ENCODE data around the gene ZBED1. TPM values are rescaled to one million over a fixed set of nuclear protein-coding genes. Genes with fewer than 3 reads are reported as not detected.
A peak's percentile ranks its signal among the peaks of the same experiment; 100 is the strongest.
"Not testable (repeated sequence)": the region's sequence is repeated elsewhere in the genome, so short reads cannot be mapped to it uniquely, and the experiment has no call there.

The ZBED1 gene
- total and polyA plus RNA-seq, 4 donors, result 29.7 to 56.3 (median 42.0) TPM

- Histone ChIP-seq H3K9me3 (ENCODE audit: control insufficient read depth, insufficient read depth, low read length) (no peaks in the 10 kb centered on the region), H3K4me3 (ENCODE audit: low read depth, low read length) (no peak overlapping the region), H3K36me3 (ENCODE audit: control insufficient read depth, insufficient read depth, low read length) (no peaks in the 10 kb centered on the region), H3K27ac (ENCODE audit: low read depth, low read length) (no peak overlapping the region), H3K4me1 (ENCODE audit: control insufficient read depth, insufficient read depth, low read length) (peaks cover 14% of the 10 kb centered on the region), H3K27me3 (ENCODE audit: control insufficient read depth, insufficient read depth, low read length) (no peaks in the 10 kb centered on the region)
- no CpG with 5 or more reads among the region's 12 CpGs for WGBS (ENCODE audit: insufficient coverage)
- no peak for DNase-seq (ENCODE audit: low read depth in 4 of 6, low spot score in 6 of 6)
Measured at GRCh38 chrX:2540426-2540947, 39.7 kb upstream of the ZBED1 start.

GRCh38 chrX:2539586-2539985 lies 38.8 kb upstream of the ZBED1 start:
- no peak for DNase-seq (ENCODE audit: low read depth in 4 of 6, low spot score in 6 of 6)
- no CpG with 5 or more reads among the region's 3 CpGs for WGBS (ENCODE audit: insufficient coverage)
- peaks cover 14% of the 10 kb centered on the region for H3K4me1 ChIP-seq (ENCODE audit: control insufficient read depth, insufficient read depth, low read length)
- H3K27ac ChIP-seq (ENCODE audit: low read depth, low read length), result no peak overlapping the region
- no peaks in the 10 kb centered on the region for H3K27me3 ChIP-seq (ENCODE audit: control insufficient read depth, insufficient read depth, low read length)
- no peak overlapping the region for H3K4me3 ChIP-seq (ENCODE audit: low read depth, low read length)
- H3K9me3 ChIP-seq (ENCODE audit: control insufficient read depth, insufficient read depth, low read length), result no peaks in the 10 kb centered on the region
- H3K36me3 ChIP-seq (ENCODE audit: control insufficient read depth, insufficient read depth, low read length), result no peaks in the 10 kb centered on the region

- Histone ChIP-seq H3K9me3 (ENCODE audit: control insufficient read depth, insufficient read depth, low read length) (no peaks in the 10 kb centered on the region), H3K27ac (ENCODE audit: low read depth, low read length) (peak overlapping the region; percentile 12), H3K27me3 (ENCODE audit: control insufficient read depth, insufficient read depth, low read length) (no peaks in the 10 kb centered on the region), H3K36me3 (ENCODE audit: control insufficient read depth, insufficient read depth, low read length) (no peaks in the 10 kb centered on the region), H3K4me1 (ENCODE audit: control insufficient read depth, insufficient read depth, low read length) (peaks cover 14% of the 10 kb centered on the region), H3K4me3 (ENCODE audit: low read depth, low read length) (no peak overlapping the region)
- WGBS (ENCODE audit: insufficient coverage), result 22% methylated on average over 10 of the region's 15 CpGs
- peak in 4 of 6 donors; percentile 53 to 87 (median 61) for DNase-seq (ENCODE audit: low read depth in 4 of 6, low spot score in 6 of 6)
Measured at GRCh38 chrX:2538031-2538757, 37.4 kb upstream of the ZBED1 start.

- Histone ChIP-seq H3K4me3 (ENCODE audit: low read depth, low read length) (no peak overlapping the region), H3K27ac (ENCODE audit: low read depth, low read length) (no peak overlapping the region), H3K27me3 (ENCODE audit: control insufficient read depth, insufficient read depth, low read length) (no peaks in the 10 kb centered on the region), H3K36me3 (ENCODE audit: control insufficient read depth, insufficient read depth, low read length) (no peaks in the 10 kb centered on the region), H3K4me1 (ENCODE audit: control insufficient read depth, insufficient read depth, low read length) (peaks cover 14% of the 10 kb centered on the region), H3K9me3 (ENCODE audit: control insufficient read depth, insufficient read depth, low read length) (no peaks in the 10 kb centered on the region)
- 36% methylated on average over 5 of the region's 5 CpGs for WGBS (ENCODE audit: insufficient coverage)
- peak in 3 of 6 donors; percentile 46 to 81 (median 50) for DNase-seq (ENCODE audit: low read depth in 4 of 6, low spot score in 6 of 6)
Measured at GRCh38 chrX:2536974-2537373, 36.2 kb upstream of the ZBED1 start.

- Histone ChIP-seq H3K4me1 (ENCODE audit: control insufficient read depth, insufficient read depth, low read length) (peaks cover 14% of the 10 kb centered on the region), H3K9me3 (ENCODE audit: control insufficient read depth, insufficient read depth, low read length) (no peaks in the 10 kb centered on the region), H3K27me3 (ENCODE audit: control insufficient read depth, insufficient read depth, low read length) (no peaks in the 10 kb centered on the region), H3K4me3 (ENCODE audit: low read depth, low read length) (no peak overlapping the region), H3K27ac (ENCODE audit: low read depth, low read length) (no peak overlapping the region), H3K36me3 (ENCODE audit: control insufficient read depth, insufficient read depth, low read length) (no peaks in the 10 kb centered on the region)
- DNase-seq (ENCODE audit: low read depth in 4 of 6, low spot score in 6 of 6), result no peak
- 87% methylated on average over 3 of the region's 7 CpGs for WGBS (ENCODE audit: insufficient coverage)
Measured at GRCh38 chrX:2536141-2536540, 35.4 kb upstream of the ZBED1 start.

- H3K9me3 ChIP-seq (ENCODE audit: control insufficient read depth, insufficient read depth, low read length); H3K27me3 ChIP-seq (ENCODE audit: control insufficient read depth, insufficient read depth, low read length); H3K27ac ChIP-seq (ENCODE audit: low read depth, low read length); DNase-seq (ENCODE audit: low read depth in 4 of 6, low spot score in 6 of 6); H3K4me3 ChIP-seq (ENCODE audit: low read depth, low read length); H3K36me3 ChIP-seq (ENCODE audit: control insufficient read depth, insufficient read depth, low read length): not testable (repeated sequence)
- no CpG with 5 or more reads among the region's 5 CpGs for WGBS (ENCODE audit: insufficient coverage)
- H3K4me1 ChIP-seq (ENCODE audit: control insufficient read depth, insufficient read depth, low read length), result peaks cover 14% of the 10 kb centered on the region
Measured at GRCh38 chrX:2534261-2535021, 33.7 kb upstream of the ZBED1 start.

GRCh38 chrX:2533424-2533823 lies 32.6 kb upstream of the ZBED1 start:
- H3K27me3 ChIP-seq (ENCODE audit: control insufficient read depth, insufficient read depth, low read length), result no peaks in the 10 kb centered on the region
- H3K4me3 ChIP-seq (ENCODE audit: low read depth, low read length), result no peak overlapping the region
- WGBS (ENCODE audit: insufficient coverage), result 89% methylated on average over 4 of the region's 8 CpGs
- H3K27ac ChIP-seq (ENCODE audit: low read depth, low read length), result no peak overlapping the region
- no peaks in the 10 kb centered on the region for H3K9me3 ChIP-seq (ENCODE audit: control insufficient read depth, insufficient read depth, low read length)
- H3K4me1 ChIP-seq (ENCODE audit: control insufficient read depth, insufficient read depth, low read length), result peaks cover 9% of the 10 kb centered on the region
- DNase-seq (ENCODE audit: low read depth in 4 of 6, low spot score in 6 of 6), result no peak
- no peaks in the 10 kb centered on the region for H3K36me3 ChIP-seq (ENCODE audit: control insufficient read depth, insufficient read depth, low read length)

- Histone ChIP-seq H3K4me1 (ENCODE audit: control insufficient read depth, insufficient read depth, low read length) (no peaks in the 10 kb centered on the region), H3K27me3 (ENCODE audit: control insufficient read depth, insufficient read depth, low read length) (no peaks in the 10 kb centered on the region), H3K9me3 (ENCODE audit: control insufficient read depth, insufficient read depth, low read length) (no peaks in the 10 kb centered on the region), H3K4me3 (ENCODE audit: low read depth, low read length) (no peak overlapping the region), H3K36me3 (ENCODE audit: control insufficient read depth, insufficient read depth, low read length) (no peaks in the 10 kb centered on the region), H3K27ac (ENCODE audit: low read depth, low read length) (no peak overlapping the region)
- DNase-seq (ENCODE audit: low read depth in 4 of 6, low spot score in 6 of 6), result no peak
- 100% methylated on average over 5 of the region's 10 CpGs for WGBS (ENCODE audit: insufficient coverage)
Measured at GRCh38 chrX:2526390-2526789, 25.6 kb upstream of the ZBED1 start.

GRCh38 chrX:2523911-2524310 lies 23.1 kb upstream of the ZBED1 start:
- WGBS (ENCODE audit: insufficient coverage), result 62% methylated on average over 4 of the region's 6 CpGs
- no peaks in the 10 kb centered on the region for H3K36me3 ChIP-seq (ENCODE audit: control insufficient read depth, insufficient read depth, low read length)

More at GRCh38 chrX:2523911-2524310, 23.1 kb upstream of the ZBED1 start:
- H3K4me3 ChIP-seq (ENCODE audit: low read depth, low read length), result no peak overlapping the region
- no peak overlapping the region for H3K27ac ChIP-seq (ENCODE audit: low read depth, low read length)
- no peak for DNase-seq (ENCODE audit: low read depth in 4 of 6, low spot score in 6 of 6)
- H3K9me3 ChIP-seq (ENCODE audit: control insufficient read depth, insufficient read depth, low read length), result no peaks in the 10 kb centered on the region
- no peaks in the 10 kb centered on the region for H3K27me3 ChIP-seq (ENCODE audit: control insufficient read depth, insufficient read depth, low read length)
- H3K4me1 ChIP-seq (ENCODE audit: control insufficient read depth, insufficient read depth, low read length), result no peaks in the 10 kb centered on the region
